ENCODE results near the gene CLCN7. TPM values are rescaled to one million over a fixed set of nuclear protein-coding genes. Genes with fewer than 3 reads are reported as not detected.

CLCN7 gene
- total RNA-seq, 1 experiment from 2014 or later: 48.2 TPM

DNA sequence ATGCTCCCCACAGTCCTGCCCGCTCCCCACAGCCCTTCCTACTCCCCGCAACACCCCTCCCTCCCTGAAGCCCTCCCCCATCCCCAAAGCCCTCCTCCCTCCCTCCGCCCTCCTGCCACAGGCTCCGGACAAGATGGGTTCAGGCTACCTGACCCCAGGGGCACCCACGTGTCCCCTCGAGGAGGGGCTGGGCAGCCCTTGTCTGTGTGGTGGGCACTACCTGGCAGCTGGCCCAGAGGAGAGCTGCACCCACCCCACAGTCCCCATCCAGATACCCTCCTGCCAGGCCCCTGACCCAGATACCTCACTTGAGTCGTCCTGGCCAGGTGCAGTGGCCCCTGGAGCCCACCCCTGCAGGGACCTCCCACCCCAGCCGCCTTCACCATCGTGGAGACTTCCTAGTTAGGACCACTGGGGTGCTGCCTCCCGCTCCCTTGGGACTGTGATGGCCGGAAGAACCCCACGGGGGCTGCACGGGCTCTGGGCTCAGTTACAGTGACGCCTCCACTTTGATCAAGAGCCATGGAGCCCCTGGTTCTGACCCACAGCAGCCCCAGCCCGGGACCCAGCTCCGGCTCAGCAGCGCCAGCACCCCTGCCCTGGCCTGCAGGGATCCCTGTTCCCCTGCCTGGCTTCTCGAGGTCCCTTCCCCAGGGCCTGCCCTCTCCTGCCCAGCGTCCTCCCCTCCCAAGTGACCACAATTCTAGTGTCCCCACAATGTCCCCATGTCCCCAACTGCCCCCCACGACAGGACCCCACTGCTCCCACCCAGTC, 43.1 kb downstream of the CLCN7 start:
- DNase-seq: no peak
- Histone ChIP-seq H3K79me2 (ENCODE audit: low read length) (no peaks in the 10 kb centered on the region), H3K27ac (ENCODE audit: low read length) (no peak overlapping the region), H2AFZ (ENCODE audit: low read length) (no peak overlapping the region), H3K4me2 (ENCODE audit: low read length) (no peak overlapping the region), H3F3A (ENCODE audit: low read length, unreplicated experiment) (no peaks in the 10 kb centered on the region), H3K9me3 (ENCODE audit: low read length) (no peaks in the 10 kb centered on the region), H3K9ac (ENCODE audit: low read length) (no peak overlapping the region), H4K20me1 (ENCODE audit: low read length) (no peaks in the 10 kb centered on the region), H3K27me3 (ENCODE audit: low read length) (no peaks in the 10 kb centered on the region), H3K36me3 (ENCODE audit: low read depth, low read length) (no peaks in the 10 kb centered on the region), H3K4me3 (ENCODE audit: low read length) (no peak overlapping the region), H3K4me1 (ENCODE audit: insufficient read depth, low read length) (no peaks in the 10 kb centered on the region), H3K9me2 (replicated peaks; ENCODE audit: low read length) (no peaks in the 10 kb centered on the region)
- intact Hi-C loops (cut with micrococcal nuclease): no loop called here
- POLR2A ChIA-PET (ENCODE audit: unreplicated experiment): no interaction called here
- TF ChIP-seq EZH2 (IDR thresholded peaks at IDR 0.05; ENCODE audit: low read length, unreplicated experiment): no peak
- TF ChIP-seq, protein P1, sequence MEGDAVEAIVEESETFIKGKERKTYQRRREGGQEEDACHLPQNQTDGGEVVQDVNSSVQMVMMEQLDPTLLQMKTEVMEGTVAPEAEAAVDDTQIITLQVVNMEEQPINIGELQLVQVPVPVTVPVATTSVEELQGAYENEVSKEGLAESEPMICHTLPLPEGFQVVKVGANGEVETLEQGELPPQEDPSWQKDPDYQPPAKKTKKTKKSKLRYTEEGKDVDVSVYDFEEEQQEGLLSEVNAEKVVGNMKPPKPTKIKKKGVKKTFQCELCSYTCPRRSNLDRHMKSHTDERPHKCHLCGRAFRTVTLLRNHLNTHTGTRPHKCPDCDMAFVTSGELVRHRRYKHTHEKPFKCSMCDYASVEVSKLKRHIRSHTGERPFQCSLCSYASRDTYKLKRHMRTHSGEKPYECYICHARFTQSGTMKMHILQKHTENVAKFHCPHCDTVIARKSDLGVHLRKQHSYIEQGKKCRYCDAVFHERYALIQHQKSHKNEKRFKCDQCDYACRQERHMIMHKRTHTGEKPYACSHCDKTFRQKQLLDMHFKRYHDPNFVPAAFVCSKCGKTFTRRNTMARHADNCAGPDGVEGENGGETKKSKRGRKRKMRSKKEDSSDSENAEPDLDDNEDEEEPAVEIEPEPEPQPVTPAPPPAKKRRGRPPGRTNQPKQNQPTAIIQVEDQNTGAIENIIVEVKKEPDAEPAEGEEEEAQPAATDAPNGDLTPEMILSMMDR (conservative IDR thresholded peaks at IDR 0.05; ENCODE audit: low read depth, low read length): no peak
- TF ChIP-seq EZH2phosphoT487 (IDR thresholded peaks at IDR 0.05; ENCODE audit: borderline replicate concordance, low read length): no peak
- CTCF ChIA-PET: no interaction called here
- ATAC-seq: no peak
- no TSS peak for BruUV-seq (replicated peaks)

DNA sequence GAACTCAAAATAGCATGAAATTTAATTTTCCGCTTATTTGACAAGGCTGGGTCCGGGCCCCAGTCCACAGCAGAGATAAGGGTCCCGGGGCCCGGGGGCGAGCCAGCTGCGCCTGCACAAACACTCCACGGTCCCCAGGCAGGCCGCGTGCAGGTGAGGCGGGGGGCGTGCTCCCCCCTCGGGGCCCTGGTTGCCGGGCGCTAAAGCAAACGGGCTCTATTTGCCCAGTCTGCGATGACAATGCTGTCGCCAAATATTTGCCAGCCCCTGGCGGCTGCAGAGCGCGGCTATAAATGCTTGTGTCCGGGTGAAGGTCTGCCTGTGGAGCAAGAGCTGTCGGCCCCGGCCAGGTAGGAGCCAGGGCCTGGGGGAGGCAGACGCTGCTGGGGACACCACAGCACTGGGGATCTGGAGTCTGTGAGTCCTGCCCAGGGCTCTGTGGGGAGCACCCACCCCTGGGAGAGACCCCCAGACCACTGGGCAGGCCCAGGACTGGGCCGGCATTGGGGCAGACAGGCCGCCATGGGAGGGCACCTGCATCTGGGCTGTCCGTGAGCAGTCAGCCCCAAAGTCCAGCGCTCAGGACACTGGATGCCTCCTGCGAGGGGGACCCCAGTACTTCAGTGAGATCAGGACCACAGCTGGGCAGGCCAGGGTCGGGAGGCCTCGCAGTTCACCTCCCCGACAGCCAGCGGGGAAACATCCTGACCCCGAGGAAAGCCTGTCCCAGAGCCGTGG, 43.9 kb downstream of the CLCN7 start, which contains the start of gene PERCC1:
TSS of gene PERCC1 (plus strand) at position 320 of the 738 bp plus-strand sequence. CDS start 1,516 bp downstream, outside the sequence.
- H3F3A ChIP-seq (ENCODE audit: low read length, unreplicated experiment): no peaks in the 10 kb centered on the region
- peak; percentile 21 for DNase-seq
- H4K20me1 ChIP-seq (ENCODE audit: low read length): no peaks in the 10 kb centered on the region
- H3K27me3 ChIP-seq (ENCODE audit: low read length): no peaks in the 10 kb centered on the region
- H3K4me1 ChIP-seq (ENCODE audit: insufficient read depth, low read length): no peaks in the 10 kb centered on the region
- peak within 1 kb of the TSS; percentile 41; the same call in 1 of the 2 replicates for H3K4me2 ChIP-seq (ENCODE audit: low read length)
- H3K36me3 ChIP-seq (ENCODE audit: low read depth, low read length): no peaks in the 10 kb centered on the region
- intact Hi-C loops (cut with micrococcal nuclease): no loop called here
- ATAC-seq: peak; percentile 74
- peak within 1 kb of the TSS; percentile 59 for H2AFZ ChIP-seq (ENCODE audit: low read length)
- CTCF ChIA-PET: no interaction called here
- H3K79me2 ChIP-seq (ENCODE audit: low read length): no peaks in the 10 kb centered on the region
- no peak within 1 kb of the TSS for H3K4me3 ChIP-seq (ENCODE audit: low read length)
- no peaks in the 10 kb centered on the region for H3K9me3 ChIP-seq (ENCODE audit: low read length)
- BruUV-seq (replicated peaks): no TSS peak
- no peak within 1 kb of the TSS for H3K9ac ChIP-seq (ENCODE audit: low read length)
- H3K9me2 ChIP-seq (replicated peaks; ENCODE audit: low read length): no peaks in the 10 kb centered on the region
- H3K27ac ChIP-seq (ENCODE audit: low read length): no peak within 1 kb of the TSS
- TF ChIP-seq EZH2 (IDR thresholded peaks at IDR 0.05; ENCODE audit: low read length, unreplicated experiment) (no peak), EZH2phosphoT487 (IDR thresholded peaks at IDR 0.05; ENCODE audit: borderline replicate concordance, low read length) (no peak)
- TF ChIP-seq, protein P1 (conservative IDR thresholded peaks at IDR 0.05; ENCODE audit: low read depth, low read length): 0 out of 2 replicates have a peak, but pooled peaks have one; percentile 22
- POLR2A ChIA-PET (ENCODE audit: unreplicated experiment): no interaction called here

All from PC-3 (cell line).